H1 (cell line): ENCODE data around the gene ANAPC15. TPM values are rescaled to one million over a fixed set of nuclear protein-coding genes. Genes with fewer than 3 reads are reported as not detected.

ENCODE experiments used
- CTCF ChIA-PET: fragments of 300-600 bp; sonication (Branson Sonifier 250); formaldehyde crosslinking; loops from one replicate; lab custom pipeline; 2021; ENCODE audit not compliant: partially characterized antibody; lab: Charles Lee
- POLR2A ChIA-PET: fragments of 300-600 bp; sonication (Branson Sonifier 250); formaldehyde crosslinking; loops from one replicate; lab custom pipeline; 2021; ENCODE audit warnings: inconsistent platforms; ENCODE audit not compliant: partially characterized antibody; lab: Charles Lee
- DNase-seq, 2 experiments: peaks; one replicate each; pipeline versions ENCODE4 v3.0.0 to v3.0.0-alpha.2; 2010 to 2022; ENCODE audit warnings: low spot score in 2 of 2, low read depth in 1 of 2, mixed read lengths in 1 of 2
- FAIRE-seq: peaks from 2 replicates; lab custom pipeline; 2011; peaks lifted over from hg19 to GRCh38; lab: Jason Lieb, UNC
- H2AFZ ChIP-seq: 2 replicates; pipeline ENCODE4 v1.8.1; 2012; ENCODE audit warnings: low read length, inconsistent platforms
- H2AK5ac ChIP-seq: 2 replicates; pipeline ENCODE4 v1.6.1; 2013; ENCODE audit warnings: low read depth, low read length
- H2BK120ac ChIP-seq: replicated peaks from 2 replicates; pipeline ENCODE3; 2013; ENCODE audit warnings: low read depth, low read length, inconsistent platforms
- H2BK12ac ChIP-seq: 2 replicates; pipeline ENCODE4 v1.6.1; 2013; ENCODE audit warnings: low read depth, low read length
- H2BK15ac ChIP-seq: 2 replicates; pipeline ENCODE4 v1.6.1; 2013; ENCODE audit warnings: low read length
- H2BK20ac ChIP-seq: 2 replicates; pipeline ENCODE4 v1.6.1; 2013; ENCODE audit warnings: low read length
- H2BK5ac ChIP-seq: 2 replicates; pipeline ENCODE4 v1.6.1; 2013; ENCODE audit warnings: low read depth, low read length
- H3K14ac ChIP-seq: 2 replicates; pipeline ENCODE4 v1.6.1; 2013; ENCODE audit warnings: inconsistent platforms; ENCODE audit not compliant: insufficient read length
- H3K18ac ChIP-seq: 2 replicates; pipeline ENCODE4 v1.6.1; 2013; ENCODE audit warnings: low read length; ENCODE audit errors: extremely low read depth
- H3K23ac ChIP-seq: 2 replicates; pipeline ENCODE4 v1.6.1; 2013; ENCODE audit warnings: inconsistent platforms; ENCODE audit not compliant: insufficient read length
- H3K23me2 ChIP-seq: 2 replicates; pipeline ENCODE4 v1.6.1; 2013; ENCODE audit warnings: low read depth, low read length
- H3K27ac ChIP-seq: 2 replicates; pipeline ENCODE4 v1.6.1; 2011; ENCODE audit warnings: low read depth, low read length, inconsistent platforms
- H3K27me3 ChIP-seq, 4 experiments: replicated peaks in 1 of 4; 1 replicate in 1 of 4; 2 replicates in 3 of 4; pipeline versions ENCODE4 v1.6.1 to v1.8.1; 2011 to 2013; ENCODE audit warnings: low read length in 3 of 4, mild to moderate bottlenecking in 3 of 4, inconsistent platforms in 2 of 4, mixed read lengths in 2 of 4, moderate library complexity in 1 of 4; ENCODE audit not compliant: control insufficient read depth in 3 of 4, insufficient read depth in 3 of 4; ENCODE audit errors: extremely low read depth in 1 of 4
- H3K36me3 ChIP-seq, 4 experiments: 2 replicates each; pipeline versions ENCODE4 v1.6.1 to v1.8.1; 2011 to 2013; ENCODE audit warnings: mild to moderate bottlenecking in 4 of 4, low read length in 3 of 4, moderate library complexity in 2 of 4, control low read depth in 1 of 4, inconsistent platforms in 1 of 4; ENCODE audit not compliant: insufficient read depth in 4 of 4, control insufficient read depth in 2 of 4
- H3K4ac ChIP-seq: replicated peaks from 2 replicates; pipeline ENCODE3; 2013; ENCODE audit warnings: low read length, low read depth, mixed read lengths, inconsistent platforms; ENCODE audit not compliant: insufficient read length
- H3K4me1 ChIP-seq, 4 experiments: replicated peaks in 1 of 4; 1 replicate in 1 of 4; 2 replicates in 3 of 4; pipeline versions ENCODE4 v1.6.1 to v1.8.1; 2011 to 2013; ENCODE audit warnings: low read length in 3 of 4, inconsistent platforms in 2 of 4, mixed read lengths in 1 of 4; ENCODE audit not compliant: insufficient read depth in 4 of 4, control insufficient read depth in 3 of 4
- H3K4me2 ChIP-seq, 2 experiments: 2 replicates each; pipeline versions ENCODE4 v1.6.1 to v1.8.1; 2011 to 2013; ENCODE audit warnings: low read depth in 2 of 2, low read length in 2 of 2, control low read depth in 1 of 2, inconsistent platforms in 1 of 2, mild to moderate bottlenecking in 1 of 2; ENCODE audit not compliant: insufficient read depth in 1 of 2
- H3K4me3 ChIP-seq, 4 experiments: fragments of 200-600, 300-600 bp in 1 of 4; sonication (generic), shearing (Covaris generic), sonication (Bioruptor Twin) in 1 of 4; 2 replicates each; pipeline versions ENCODE4 v1.5.1 to v1.8.1; 2011 to 2016; ENCODE audit warnings: low read length in 4 of 4, low read depth in 3 of 4, control low read depth in 2 of 4, inconsistent platforms in 2 of 4, mild to moderate bottlenecking in 2 of 4, mixed read lengths in 1 of 4, moderate library complexity in 1 of 4; ENCODE audit not compliant: insufficient read depth in 2 of 4; ENCODE audit errors: extremely low read depth in 1 of 4
- H3K56ac ChIP-seq: replicated peaks from 2 replicates; pipeline ENCODE3; 2013; ENCODE audit warnings: low read depth, mild to moderate bottlenecking, mixed read lengths, low read length, inconsistent platforms; ENCODE audit not compliant: insufficient read length
- H3K79me1 ChIP-seq: 2 replicates; pipeline ENCODE4 v1.6.1; 2013; ENCODE audit warnings: low read depth, low read length, control low read depth
- H3K79me2 ChIP-seq, 2 experiments: 2 replicates each; pipeline versions ENCODE4 v1.6.1 to v1.8.1; 2012 to 2013; ENCODE audit warnings: low read length in 2 of 2, mild to moderate bottlenecking in 2 of 2, inconsistent platforms in 1 of 2; ENCODE audit not compliant: insufficient read depth in 2 of 2, control insufficient read depth in 1 of 2
- H3K9ac ChIP-seq, 4 experiments: replicated peaks in 1 of 4; 1 replicate in 1 of 4; 2 replicates in 3 of 4; pipeline versions ENCODE4 v1.6.1 to v1.8.1; 2011 to 2013; ENCODE audit warnings: low read depth in 3 of 4, low read length in 3 of 4, control low read depth in 2 of 4, mild to moderate bottlenecking in 2 of 4, moderate library complexity in 2 of 4, inconsistent platforms in 1 of 4; ENCODE audit errors: extremely low read depth in 1 of 4
- H3K9me3 ChIP-seq, 2 experiments: 2 replicates each; pipeline versions ENCODE4 v1.6.1 to v1.8.1; 2012 to 2013; ENCODE audit warnings: mild to moderate bottlenecking in 2 of 2, moderate library complexity in 2 of 2, control low read depth in 1 of 2, inconsistent platforms in 1 of 2, low read depth in 1 of 2, low read length in 1 of 2, mixed read lengths in 1 of 2; ENCODE audit not compliant: insufficient read depth in 2 of 2
- H4K20me1 ChIP-seq, 2 experiments: replicated peaks in 1 of 2; 2 replicates each; pipeline versions ENCODE3 to v1.8.1; 2011 to 2013; ENCODE audit warnings: inconsistent platforms in 2 of 2, low read length in 2 of 2, mild to moderate bottlenecking in 1 of 2; ENCODE audit not compliant: insufficient read depth in 2 of 2, control insufficient read depth in 1 of 2
- H4K5ac ChIP-seq: 2 replicates; pipeline ENCODE4 v1.6.1; 2013; ENCODE audit warnings: low read length, low read depth, mixed read lengths, inconsistent platforms; ENCODE audit not compliant: insufficient read length
- H4K8ac ChIP-seq: 2 replicates; pipeline ENCODE4 v1.8.0; 2013; ENCODE audit warnings: mild to moderate bottlenecking, moderate library complexity, low read length, inconsistent platforms; ENCODE audit not compliant: insufficient read depth; ENCODE audit errors: extremely low read depth
- H4K91ac ChIP-seq: replicated peaks from 2 replicates; pipeline ENCODE3; 2013; ENCODE audit warnings: low read length, mixed read lengths, inconsistent platforms; ENCODE audit not compliant: insufficient read length
- CHD1 ChIP-seq: IDR thresholded peaks from 2 replicates; pipeline ENCODE4 v1.6.1; 2012; ENCODE audit warnings: low read depth, low read length, improper control_type of control experiment
- CHD2 ChIP-seq: IDR thresholded peaks from 2 replicates; pipeline ENCODE4 v1.6.1; 2012; ENCODE audit warnings: low read length, improper control_type of control experiment
- CTBP2 ChIP-seq: IDR thresholded peaks from 2 replicates; pipeline ENCODE4 v1.7.0; 2011; ENCODE audit warnings: borderline replicate concordance, mild to moderate bottlenecking, moderate library complexity, mixed read lengths, low read length; ENCODE audit not compliant: insufficient read depth, insufficient read length
- EGR1 ChIP-seq: IDR thresholded peaks from 2 replicates; pipeline ENCODE4 v1.6.1; 2011; ENCODE audit warnings: low read depth, low read length, borderline replicate concordance
- MAFK ChIP-seq: IDR thresholded peaks from 2 replicates; pipeline ENCODE4 v1.6.1; 2012; ENCODE audit warnings: low read depth, mild to moderate bottlenecking, improper control_type of control experiment, low read length
- NANOG ChIP-seq: IDR thresholded peaks from 2 replicates; pipeline ENCODE4 v1.6.1; 2011; ENCODE audit warnings: low read length, low read depth, mild to moderate bottlenecking, inconsistent platforms; ENCODE audit not compliant: insufficient read depth, poor library complexity, severe bottlenecking
- POU5F1 ChIP-seq: IDR thresholded peaks from 2 replicates; pipeline ENCODE4 v1.6.1; 2011; ENCODE audit warnings: low read depth, mild to moderate bottlenecking, low read length, moderate library complexity
- RXRA ChIP-seq: IDR thresholded peaks from 2 replicates; pipeline ENCODE4 v1.6.1; 2011; ENCODE audit warnings: low read depth, mild to moderate bottlenecking, low read length, moderate library complexity; ENCODE audit not compliant: insufficient read depth
- SIRT6 ChIP-seq: IDR thresholded peaks from one replicate; pipeline ENCODE4 v1.7.1; 2012; ENCODE audit warnings: low read length, inconsistent platforms
- SP4 ChIP-seq: IDR thresholded peaks from 2 replicates; pipeline ENCODE4 v1.6.1; 2012; ENCODE audit warnings: low read length, inconsistent platforms
- SUZ12 ChIP-seq: fragments of 200-600 bp; sonication (generic); IDR thresholded peaks from 2 replicates; pipeline ENCODE4 v1.6.1; 2012; ENCODE audit warnings: mild to moderate bottlenecking, inconsistent platforms, low read length, moderate library complexity, mixed read lengths
- TAF1 ChIP-seq: IDR thresholded peaks from 2 replicates; pipeline ENCODE4 v1.6.1; 2011; ENCODE audit warnings: mild to moderate bottlenecking, low read depth, low read length
- ZNF274 ChIP-seq: IDR thresholded peaks from 2 replicates; pipeline ENCODE4 v1.7.0; 2012; ENCODE audit warnings: low read length, borderline replicate concordance; ENCODE audit errors: extremely low read depth
- WGBS, 2 experiments: shearing (Covaris generic) in 1 of 2; methylation state at CpG; one replicate each; pipeline versions ENCODE4 v1.1.6 to v1.1.7; 2013 to 2015; ENCODE audit warnings: low lambda C conversion rate in 2 of 2, mixed read lengths in 2 of 2, inconsistent platforms in 1 of 2, low coverage in 1 of 2, missing lambda C conversion rate in 1 of 2; ENCODE audit not compliant: insufficient replicate concordance in 2 of 2, insufficient coverage in 1 of 2, insufficient read length in 1 of 2; ENCODE audit errors: extremely low coverage in 1 of 2, missing lambda C conversion rate in 1 of 2; 5-methylcytosine and 5-hydroxymethylcytosine counted together
- polyA plus RNA-seq, 7 experiments: library from polyadenylated mRNA; depleted of rRNA in 3 of 7; stranded (reverse) in 5 of 7; unstranded in 2 of 7; fragments of >200 nt in 5 of 7; fragments of 200-250 nt in 2 of 7; gene quantifications; 1 replicate in 5 of 7; 2 replicates in 1 of 7; 4 replicates in 1 of 7; pipeline versions ENCODE4 v1.2.1 to v1.2.3, GENCODE V29; 2011 to 2013; ENCODE audit warnings: missing spikeins in 2 of 7, mixed read lengths in 2 of 7
- total RNA-seq: library from RNA; stranded (reverse); fragmentation: NEBNext Ultra II Directional; extraction: Animal tissue kit (Norgen Biotek cat#: 25700); gene quantifications from 2 replicates; pipeline ENCODE4 v1.2.1, GENCODE V29; 2021

ANAPC15 gene
- total and polyA plus RNA-seq, 2 of the 8 experiments (the other 6 are each of a cell fraction or from before 2014, with no cell fraction given) = 66.2 to 74.9 TPM

DNA sequence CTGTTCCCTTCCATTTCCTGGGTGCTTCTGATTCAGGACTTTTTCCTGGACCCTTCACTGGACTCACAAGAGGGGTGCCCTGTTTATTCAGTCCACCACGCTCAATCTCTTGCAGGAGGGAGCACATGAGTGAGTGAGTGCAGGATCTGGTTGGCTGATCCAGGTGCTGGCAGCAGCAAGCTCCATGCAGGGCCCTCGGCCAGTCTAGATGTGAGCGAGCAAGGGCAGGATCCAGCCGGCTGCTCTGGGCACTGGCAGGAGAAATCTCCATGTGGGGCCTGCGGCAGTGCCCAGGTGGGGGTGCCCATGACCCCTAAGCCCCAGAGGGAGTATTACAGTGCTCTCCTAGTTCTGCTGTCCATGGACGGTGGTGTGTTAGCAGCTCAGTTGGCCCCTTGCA is 11.6 kb upstream of the ANAPC15 start:
- no peak overlapping the region for H3K4me2 ChIP-seq
- no peak overlapping the region for H3K9ac ChIP-seq
- H2AFZ ChIP-seq = no peak overlapping the region
- no peak overlapping the region for H3K27ac ChIP-seq
- H4K5ac ChIP-seq = no peak overlapping the region
- 82% methylated on average over 6 of the region's 6 CpGs; no CpG with 5 or more reads in 1 of the 2 experiments for WGBS, 2 experiments
- H3K56ac ChIP-seq = no peak overlapping the region
- FAIRE-seq (no peak), DNase-seq (no peak)
- no peaks in the 10 kb centered on the region for H3K36me3 ChIP-seq
- no peak overlapping the region for H2BK120ac ChIP-seq
- H3K9me3 ChIP-seq = peaks cover 12 to 13% of the 10 kb centered on the region in 2 experiments
- no peaks in the 10 kb centered on the region for H3K23me2 ChIP-seq
- no peaks in the 10 kb centered on the region for H4K20me1 ChIP-seq
- H3K27me3 ChIP-seq = peaks cover 0 to 3% (median 0%) of the 10 kb centered on the region in 4 experiments; a peak in 2 of 7 replicates
- no peaks in the 10 kb centered on the region for H3K79me1 ChIP-seq
- no peak overlapping the region for H2AK5ac ChIP-seq
- no peaks in the 10 kb centered on the region for H3K4me1 ChIP-seq
- no peak overlapping the region for H2BK5ac ChIP-seq
- ChIA-PET CTCF (interaction anchor here (0.9 to 4.8 kb wide), 3 partner anchors 11 to 59 kb away, joined by 3 to 22 read pairs (median 10); no protein-coding TSS in a partner anchor), POLR2A (interaction anchor here (2.1 kb wide), 1 partner anchor 11 kb away, joined by 10 read pairs; the partner anchor contains the start of gene ANAPC15)
- no peak overlapping the region for H3K23ac ChIP-seq
- H3K14ac ChIP-seq = no peak overlapping the region
- no peak overlapping the region for H3K4me3 ChIP-seq
- H2BK20ac ChIP-seq = no peak overlapping the region
- H3K4ac ChIP-seq = no peak overlapping the region
- no peak overlapping the region for H3K18ac ChIP-seq
- H4K8ac ChIP-seq = no peak overlapping the region; the same call in 1 of the 2 replicates
- H2BK15ac ChIP-seq = no peak overlapping the region
- no peaks in the 10 kb centered on the region for H3K79me2 ChIP-seq
- H2BK12ac ChIP-seq = no peak overlapping the region
- no peak for TF ChIP-seq SP4
- no peak for TF ChIP-seq EGR1
- no peak for TF ChIP-seq CTBP2
- TF ChIP-seq MAFK = no peak
- TF ChIP-seq CHD2 = no peak
- TF ChIP-seq CHD1 = no peak
- no peak for TF ChIP-seq TAF1
- no peak for TF ChIP-seq SUZ12
- TF ChIP-seq SIRT6 = no peak
- no peak for TF ChIP-seq ZNF274
- TF ChIP-seq POU5F1 = no peak
- TF ChIP-seq NANOG = no peak
- no peak for TF ChIP-seq RXRA
- no peak overlapping the region for H4K91ac ChIP-seq
